GM18526 (cell line): ENCODE data around the gene CPNE5.

Experiments
- POLR2A ChIP-seq: IDR thresholded peaks from 3 replicates; pipeline ENCODE4 v1.6.1; 2011; ENCODE audit not compliant: insufficient read length; ENCODE audit errors: extremely low read depth

CPNE5 gene

GRCh38 chr6:36698871-36699271, 140.4 kb downstream of the CPNE5 start:
- TF ChIP-seq POLR2A = no peak

- no peak for TF ChIP-seq POLR2A
Observed at GRCh38 chr6:36698196-36698595, 141.0 kb downstream of the CPNE5 start.

- no peak for TF ChIP-seq POLR2A
Observed at GRCh38 chr6:36697481-36697903, 141.8 kb downstream of the CPNE5 start, which contains the start of gene RAB44. Gene RAB44, plus strand, starts transcription at chr6:36697826. Its CDS starts 6,410 bp downstream, at chr6:36704236.

- no peak for TF ChIP-seq POLR2A
Observed at GRCh38 chr6:36695414-36695813, 143.8 kb downstream of the CPNE5 start.

GRCh38 chr6:36694616-36695015, 144.6 kb downstream of the CPNE5 start:
- TF ChIP-seq POLR2A = no peak

GRCh38 chr6:36692861-36693702, 146.2 kb downstream of the CPNE5 start:
- no peak for TF ChIP-seq POLR2A

GRCh38 chr6:36692220-36692619, 147.0 kb downstream of the CPNE5 start:
- TF ChIP-seq POLR2A = no peak

GRCh38 chr6:36691612-36692011, 147.6 kb downstream of the CPNE5 start:
- no peak for TF ChIP-seq POLR2A

GRCh38 chr6:36691011-36691410, 148.2 kb downstream of the CPNE5 start:
- TF ChIP-seq POLR2A = no peak
